HepG2 (cell line): ENCODE data around the gene TPO. TPM values are rescaled to one million over a fixed set of nuclear protein-coding genes. Genes with fewer than 3 reads are reported as not detected.

ENCODE experiments used
- ATAC-seq: fragments of 200-7000 bp; cut with Tn5 transposase; 3 replicates; pipeline ENCODE4 v1.9.1; 2020; ENCODE audit warnings: mild to moderate bottlenecking, moderate library complexity
- BruUV-seq: library from RNA; stranded (reverse); fragments of 400-500 nt; replicated peaks from 2 replicates; lab custom pipeline; 2021; lab: Mats Ljungman, UMichigan
- CTCF ChIA-PET: fragments of 300-600 bp; formaldehyde crosslinking; extraction: SDS; loops from one replicate; lab custom pipeline; 2021; ENCODE audit warnings: low total read pairs, inconsistent platforms, low intra/inter-chr PET ratio; lab: Yijun Ruan, JAX
- POLR2A ChIA-PET: fragments of 350-600 bp; sonication (Branson Sonifier 250); formaldehyde crosslinking; loops from one replicate; lab custom pipeline; 2020; ENCODE audit warnings: antibody characterized with exemption, inconsistent platforms; lab: Yijun Ruan, JAX
- DNase-seq: peaks from one replicate; pipeline ENCODE4 v3.0.0-alpha.2; 2015; ENCODE audit warnings: low spot score
- FAIRE-seq: peaks from 3 replicates; lab custom pipeline; 2011; peaks lifted over from hg19 to GRCh38; lab: Jason Lieb, UNC
- H2AFZ ChIP-seq: one replicate; pipeline ENCODE4 v1.6.1; 2011; ENCODE audit warnings: low read length, inconsistent platforms
- H3K27ac ChIP-seq: fragments of 300-600 bp; 3 replicates; pipeline ENCODE4 v1.8.0; 2011; ENCODE audit warnings: mixed run types, mild to moderate bottlenecking, mixed read lengths, low read length, inconsistent platforms; ENCODE audit not compliant: insufficient read depth; ENCODE audit errors: extremely low read length
- H3K27me3 ChIP-seq, 2 experiments: fragments of 200-600 bp in 1 of 2; 2 replicates in 1 of 2; 3 replicates in 1 of 2; pipeline versions ENCODE4 v1.6.0 to v1.8.0; 2011; ENCODE audit warnings: low read length in 2 of 2, mild to moderate bottlenecking in 2 of 2, moderate library complexity in 2 of 2, inconsistent platforms in 1 of 2; ENCODE audit not compliant: insufficient read depth in 2 of 2, control insufficient read depth in 1 of 2
- H3K36me3 ChIP-seq, 2 experiments: fragments of 200-600 bp in 1 of 2; replicated peaks in 1 of 2; 2 replicates in 1 of 2; 3 replicates in 1 of 2; pipeline versions ENCODE4 v1.5.1 to v1.8.0; 2011; ENCODE audit warnings: low read length in 2 of 2, inconsistent platforms in 1 of 2; ENCODE audit not compliant: insufficient read depth in 2 of 2, control insufficient read depth in 1 of 2
- H3K4me1 ChIP-seq: 2 replicates; pipeline ENCODE4 v1.5.1; 2012; ENCODE audit warnings: low read length, inconsistent platforms; ENCODE audit not compliant: insufficient read depth
- H3K4me2 ChIP-seq: 2 replicates; pipeline ENCODE4 v1.6.0; 2011; ENCODE audit warnings: low read depth, low read length, inconsistent platforms
- H3K4me3 ChIP-seq, 3 experiments: fragments of 200-600 bp in 1 of 3; sonication (generic), shearing (Covaris generic) in 1 of 3; replicated peaks in 1 of 3; 2 replicates each; pipeline ENCODE4 v1.5.1; 2011 to 2016; ENCODE audit warnings: low read length in 3 of 3, inconsistent platforms in 2 of 3, low read depth in 2 of 3, mild to moderate bottlenecking in 2 of 3, control low read depth in 1 of 3, mixed read lengths in 1 of 3; ENCODE audit not compliant: insufficient read depth in 1 of 3
- H3K79me2 ChIP-seq: one replicate; pipeline ENCODE4 v1.6.1; 2011; ENCODE audit warnings: low read length, inconsistent platforms; ENCODE audit not compliant: insufficient read depth
- H3K9ac ChIP-seq: 2 replicates; pipeline ENCODE4 v1.6.0; 2011; ENCODE audit warnings: mild to moderate bottlenecking, low read depth, low read length, inconsistent platforms; ENCODE audit not compliant: insufficient read depth
- H3K9me3 ChIP-seq: 2 replicates; pipeline ENCODE4 v1.5.1; 2012; ENCODE audit warnings: mild to moderate bottlenecking, low read length
- H4K20me1 ChIP-seq: 2 replicates; pipeline ENCODE4 v1.6.0; 2011; ENCODE audit warnings: inconsistent platforms, mild to moderate bottlenecking, low read length, moderate library complexity; ENCODE audit not compliant: insufficient read depth
- DDIT3 ChIP-seq: sonication (generic); formaldehyde crosslinking; IDR thresholded peaks from 2 replicates; pipeline ENCODE4 v1.4.0; 2020; ENCODE audit warnings: mild to moderate bottlenecking, missing genetic modification reagents
- FOXM1 ChIP-seq: sonication (generic); formaldehyde crosslinking; IDR thresholded peaks from 2 replicates; pipeline ENCODE4 v1.5.0; 2020; ENCODE audit warnings: missing genetic modification reagents
- HNF4A ChIP-seq: sonication (generic); formaldehyde crosslinking; IDR thresholded peaks from 2 replicates; pipeline ENCODE4 v1.4.0; 2020; ENCODE audit warnings: missing genetic modification reagents
- POLR2A ChIP-seq, 2 experiments: IDR thresholded peaks; 2 replicates each; pipeline ENCODE4 v1.6.1; 2011; ENCODE audit warnings: low read depth in 2 of 2, low read length in 2 of 2, mild to moderate bottlenecking in 1 of 2, moderate library complexity in 1 of 2; ENCODE audit not compliant: insufficient read depth in 1 of 2
- RXRB ChIP-seq: IDR thresholded peaks from 2 replicates; pipeline ENCODE4 v1.6.1; 2016; ENCODE audit warnings: borderline replicate concordance, missing genetic modification reagents, missing compliant biosample characterization
- ZMYM2 ChIP-seq: sonication (generic); formaldehyde crosslinking; IDR thresholded peaks from 2 replicates; pipeline ENCODE4 v1.8.0; 2022; ENCODE audit warnings: mild to moderate bottlenecking, missing genetic modification reagents
- ZNF232 ChIP-seq: sonication (generic); formaldehyde crosslinking; IDR thresholded peaks from 2 replicates; pipeline ENCODE4 v1.4.0; 2020; ENCODE audit warnings: missing genetic modification reagents, borderline replicate concordance
- ZNF781 ChIP-seq: sonication (generic); formaldehyde crosslinking; IDR thresholded peaks from 2 replicates; pipeline ENCODE4 v1.5.1; 2020; ENCODE audit warnings: borderline replicate concordance, mild to moderate bottlenecking, missing genetic modification reagents; ENCODE audit errors: not compliant biosample characterization
- whole genome bisulfite sequencing: methylation state at CpG from one replicate; pipeline ENCODE4 v1.1.6; 2017; ENCODE audit warnings: low lambda C conversion rate; 5-methylcytosine and 5-hydroxymethylcytosine counted together
- in situ Hi-C: cut with HindIII; loops from 2 replicates; pipeline ENCODE4 v1.10.0; 2017; ENCODE audit warnings: low pct_unique_long_range_greater_than_20kb; ENCODE audit not compliant: extremely low pct_ligation_motif_present
- intact Hi-C: fragments of 100-400 bp; cut with micrococcal nuclease; formaldehyde crosslinking; loops from one replicate; pipeline ENCODE4 v1.10.0; 2022; ENCODE audit not compliant: unreplicated experiment
- polyA plus RNA-seq, 8 experiments: library from polyadenylated mRNA; depleted of rRNA in 3 of 8; stranded (reverse) in 7 of 8; unstranded in 1 of 8; fragments of >200 nt; fragmentation: Illumina TruSeq in 4 of 8; extraction: Trizol in 4 of 8; gene quantifications; 2 replicates each; pipeline versions ENCODE4 v1.2.1 to v1.2.3, GENCODE V29; 2011 to 2016; ENCODE audit warnings: low read depth in 4 of 8, missing spikeins in 1 of 8, mixed read lengths in 1 of 8; ENCODE audit not compliant: insufficient read depth in 1 of 8
- total RNA-seq, 5 experiments: library from RNA; depleted of rRNA; stranded (reverse); fragments of >200 nt; fragmentation: Illumina TruSeq; extraction: Trizol; gene quantifications; 2 replicates each; pipeline ENCODE4 v1.2.3, GENCODE V29; 2016; ENCODE audit warnings: low read depth in 1 of 5
- TF ChIP-seq, protein P1 (sequence below): sonication (generic); formaldehyde crosslinking; IDR thresholded peaks from 2 replicates; pipeline ENCODE4 v1.8.1; 2023; ENCODE audit warnings: mild to moderate bottlenecking, missing genetic modification reagents, borderline replicate concordance
- TF ChIP-seq, protein P2 (sequence below): sonication (generic); formaldehyde crosslinking; IDR thresholded peaks from 2 replicates; pipeline ENCODE4 v1.5.1; 2020; ENCODE audit warnings: mild to moderate bottlenecking, moderate library complexity, missing genetic modification reagents
- TF ChIP-seq, protein P3 (sequence below): sonication (generic); formaldehyde crosslinking; IDR thresholded peaks from 2 replicates; pipeline ENCODE4 v1.5.1; 2020; ENCODE audit warnings: missing genetic modification reagents, mild to moderate bottlenecking, borderline replicate concordance

The TPO gene
- total and polyA plus RNA-seq, 2 of the 13 experiments (the other 11 are each of a cell fraction or from before 2014, with no cell fraction given): not detected

DNA sequence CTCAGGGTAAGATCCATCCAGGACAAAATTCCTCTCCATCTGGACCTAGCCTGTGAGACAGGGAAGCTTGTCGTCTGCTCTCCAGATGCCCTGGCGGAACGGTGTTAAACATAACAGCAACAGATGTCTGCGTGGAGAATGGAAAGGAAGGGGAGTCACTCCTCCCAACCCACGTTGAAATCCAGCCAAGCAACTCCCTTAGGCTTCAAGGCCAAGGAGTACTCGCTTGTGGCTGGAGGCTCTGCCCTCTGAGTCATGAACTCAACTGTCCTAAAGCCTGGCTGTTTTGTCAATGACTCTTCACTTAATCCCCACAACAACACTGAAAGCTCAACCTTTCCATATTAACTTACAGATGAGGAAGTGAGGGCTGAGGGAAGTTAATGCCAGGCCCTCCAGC is 42.2 kb downstream of the TPO start:
- Histone ChIP-seq H4K20me1 (no peaks in the 10 kb centered on the region), H3K36me3 (no peaks in the 10 kb centered on the region), H3K27me3 (peaks cover 0 to 17% of the 10 kb centered on the region in 2 experiments; a peak in 1 of 5 replicates), H3K4me3 (no peak overlapping the region), H3K27ac (no peak overlapping the region), H3K4me2 (no peak overlapping the region), H3K4me1 (no peaks in the 10 kb centered on the region), H2AFZ (no peak overlapping the region), H3K9ac (no peak overlapping the region), H3K9me3 (no peaks in the 10 kb centered on the region), H3K79me2 (no peaks in the 10 kb centered on the region)
- intact Hi-C loops: no loop called here
- TF ChIP-seq ZNF781 (no peak), DDIT3 (CRISPR knock-in tag) (no peak), FOXM1 (CRISPR knock-in tag) (no peak), POLR2A (IDR thresholded peaks at IDR 0.05; ENCODE audit: insufficient read depth in 1 of 2, low read depth in 2 of 2, low read length in 2 of 2) (no peak), ZMYM2 (CRISPR knock-in tag) (no peak), ZNF232 (CRISPR knock-in tag) (no peak), HNF4A (CRISPR knock-in tag) (no peak), RXRB (no peak)
- TF ChIP-seq, protein P1, sequence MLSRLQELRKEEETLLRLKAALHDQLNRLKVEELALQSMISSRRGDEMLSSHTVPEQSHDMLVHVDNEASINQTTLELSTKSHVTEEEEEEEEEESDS (CRISPR knock-in tag): no peak
- TF ChIP-seq, protein P2, sequence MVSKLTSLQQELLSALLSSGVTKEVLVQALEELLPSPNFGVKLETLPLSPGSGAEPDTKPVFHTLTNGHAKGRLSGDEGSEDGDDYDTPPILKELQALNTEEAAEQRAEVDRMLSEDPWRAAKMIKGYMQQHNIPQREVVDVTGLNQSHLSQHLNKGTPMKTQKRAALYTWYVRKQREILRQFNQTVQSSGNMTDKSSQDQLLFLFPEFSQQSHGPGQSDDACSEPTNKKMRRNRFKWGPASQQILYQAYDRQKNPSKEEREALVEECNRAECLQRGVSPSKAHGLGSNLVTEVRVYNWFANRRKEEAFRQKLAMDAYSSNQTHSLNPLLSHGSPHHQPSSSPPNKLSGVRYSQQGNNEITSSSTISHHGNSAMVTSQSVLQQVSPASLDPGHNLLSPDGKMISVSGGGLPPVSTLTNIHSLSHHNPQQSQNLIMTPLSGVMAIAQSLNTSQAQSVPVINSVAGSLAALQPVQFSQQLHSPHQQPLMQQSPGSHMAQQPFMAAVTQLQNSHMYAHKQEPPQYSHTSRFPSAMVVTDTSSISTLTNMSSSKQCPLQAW (CRISPR knock-in tag): no peak
- TF ChIP-seq, protein P3, sequence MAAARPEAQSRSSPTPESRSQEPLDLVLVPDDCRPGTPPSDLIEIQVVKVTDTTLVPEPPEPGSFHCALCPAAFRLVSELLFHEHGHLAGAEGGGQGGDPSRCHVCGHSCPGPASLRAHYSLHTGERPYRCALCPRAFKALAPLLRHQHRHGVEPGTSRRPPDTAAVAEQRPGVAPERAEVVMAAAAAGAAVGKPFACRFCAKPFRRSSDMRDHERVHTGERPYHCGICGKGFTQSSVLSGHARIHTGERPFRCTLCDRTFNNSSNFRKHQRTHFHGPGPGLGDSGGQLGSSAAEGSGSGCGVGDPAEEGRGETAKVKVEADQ (CRISPR knock-in tag): no peak
- ChIA-PET CTCF (no interaction called here), POLR2A (no interaction called here)
- 43% methylated on average over 6 of the region's 6 CpGs for WGBS
- no peak for DNase-seq
- in situ Hi-C loops: no loop called here
- no peak for ATAC-seq
- no peak for FAIRE-seq
- no TSS peak for BruUV-seq
